Mesenchymal stem cell (in vitro differentiated cells and primary cell): ENCODE measurements around the gene NR2C2.

Experiments used
- DNase-seq: peaks from one replicate; pipeline ENCODE4 v3.0.0-alpha.2; 2013
- H2AFZ ChIP-seq: one replicate; pipeline ENCODE4 v1.6.1; 2013; ENCODE audit warnings: low read depth, mild to moderate bottlenecking, control low read depth, inconsistent platforms, low read length, moderate library complexity
- H2AK5ac ChIP-seq: 2 replicates; pipeline ENCODE4 v1.6.1; 2013; ENCODE audit warnings: low read length, moderate library complexity, mild to moderate bottlenecking, inconsistent platforms; ENCODE audit not compliant: severe bottlenecking
- H2BK120ac ChIP-seq: one replicate; pipeline ENCODE4 v1.6.1; 2013; ENCODE audit warnings: low read depth, mild to moderate bottlenecking, inconsistent platforms, low read length, moderate library complexity
- H2BK12ac ChIP-seq, 2 experiments: one replicate each; pipeline ENCODE4 v1.6.1; 2013; ENCODE audit warnings: inconsistent platforms in 2 of 2, low read length in 2 of 2, mild to moderate bottlenecking in 2 of 2, moderate library complexity in 2 of 2, control low read depth in 1 of 2
- H2BK15ac ChIP-seq: one replicate; pipeline ENCODE4 v1.6.1; 2013; ENCODE audit warnings: mild to moderate bottlenecking, low read depth, inconsistent platforms; ENCODE audit not compliant: poor library complexity, severe bottlenecking
- H2BK5ac ChIP-seq: 2 replicates; pipeline ENCODE4 v1.6.1; 2013; ENCODE audit warnings: low read depth, mild to moderate bottlenecking, low read length, control low read depth, inconsistent platforms; ENCODE audit not compliant: poor library complexity, severe bottlenecking
- H3K14ac ChIP-seq, 2 experiments: one replicate each; pipeline ENCODE4 v1.6.1; 2013; ENCODE audit warnings: inconsistent platforms in 2 of 2, low read length in 2 of 2, control low read depth in 1 of 2, mild to moderate bottlenecking in 1 of 2, moderate library complexity in 1 of 2
- H3K18ac ChIP-seq, 2 experiments: one replicate each; pipeline ENCODE4 v1.6.1; 2013; ENCODE audit warnings: inconsistent platforms in 2 of 2, low read length in 2 of 2, control low read depth in 1 of 2, low read depth in 1 of 2, mild to moderate bottlenecking in 1 of 2
- H3K23ac ChIP-seq, 2 experiments: one replicate each; pipeline ENCODE4 v1.6.1; 2013; ENCODE audit warnings: inconsistent platforms in 2 of 2, low read length in 2 of 2, mild to moderate bottlenecking in 2 of 2, moderate library complexity in 2 of 2, control low read depth in 1 of 2
- H3K27ac ChIP-seq: 2 replicates; pipeline ENCODE4 v1.5.1; 2013; ENCODE audit warnings: mild to moderate bottlenecking, moderate library complexity, low read length, control low read depth, inconsistent platforms; ENCODE audit not compliant: poor library complexity, severe bottlenecking
- H3K27me3 ChIP-seq, 2 experiments: 2 replicates each; pipeline versions ENCODE4 v1.6.1 to v1.7.0; 2013; ENCODE audit warnings: low read length in 2 of 2, mild to moderate bottlenecking in 2 of 2, moderate library complexity in 2 of 2, control low read depth in 1 of 2, inconsistent platforms in 1 of 2; ENCODE audit not compliant: control insufficient read depth in 1 of 2, insufficient read depth in 1 of 2
- H3K36me3 ChIP-seq, 2 experiments: 2 replicates each; pipeline versions ENCODE4 v1.6.1 to v1.7.0; 2013; ENCODE audit warnings: low read length in 2 of 2, control low read depth in 1 of 2, inconsistent platforms in 1 of 2, low read depth in 1 of 2, mild to moderate bottlenecking in 1 of 2; ENCODE audit not compliant: insufficient read depth in 2 of 2, control insufficient read depth in 1 of 2
- H3K4ac ChIP-seq, 2 experiments: one replicate each; pipeline ENCODE4 v1.6.1; 2013; ENCODE audit warnings: inconsistent platforms in 2 of 2, low read length in 2 of 2, mild to moderate bottlenecking in 2 of 2, moderate library complexity in 2 of 2, control low read depth in 1 of 2, low read depth in 1 of 2
- H3K4me1 ChIP-seq: 2 replicates; pipeline ENCODE4 v1.6.1; 2013; ENCODE audit warnings: low read depth, low read length, control low read depth; ENCODE audit not compliant: control insufficient read depth, insufficient read depth
- H3K4me2 ChIP-seq: 2 replicates; pipeline ENCODE4 v1.6.1; 2013; ENCODE audit warnings: low read length, mild to moderate bottlenecking, inconsistent platforms; ENCODE audit not compliant: poor library complexity, severe bottlenecking
- H3K4me3 ChIP-seq, 2 experiments: 2 replicates each; pipeline versions ENCODE4 v1.5.1 to v1.7.0; 2013; ENCODE audit warnings: low read length in 2 of 2, mild to moderate bottlenecking in 2 of 2, control low read depth in 1 of 2, low read depth in 1 of 2; ENCODE audit not compliant: insufficient read depth in 1 of 2
- H3K79me1 ChIP-seq: replicated peaks from 2 replicates; pipeline ENCODE4 v1.6.1; 2013; ENCODE audit warnings: mild to moderate bottlenecking, control low read depth, low read length, inconsistent platforms; ENCODE audit not compliant: poor library complexity, severe bottlenecking
- H3K9ac ChIP-seq: 2 replicates; pipeline ENCODE4 v1.7.0; 2013; ENCODE audit warnings: mild to moderate bottlenecking, low read length, moderate library complexity
- H3K9me3 ChIP-seq: 2 replicates; pipeline ENCODE4 v1.7.0; 2013; ENCODE audit warnings: mild to moderate bottlenecking, low read length; ENCODE audit not compliant: control insufficient read depth
- H4K8ac ChIP-seq: one replicate; pipeline ENCODE4 v1.6.1; 2013; ENCODE audit warnings: inconsistent platforms, mild to moderate bottlenecking, low read length, moderate library complexity
- H4K91ac ChIP-seq: one replicate; pipeline ENCODE4 v1.6.1; 2013; ENCODE audit warnings: mild to moderate bottlenecking, low read length, inconsistent platforms
- WGBS: methylation state at CpG from one replicate; pipeline ENCODE4 v1.1.7; 2013; ENCODE audit warnings: mixed read lengths; 5-methylcytosine and 5-hydroxymethylcytosine counted together

NR2C2 gene

GRCh38 chr3:14913071-14913925 lies 34.1 kb upstream of the NR2C2 start:
- Histone ChIP-seq H2BK12ac (no peak overlapping the region), H4K91ac (no peak overlapping the region), H3K9ac (no peak overlapping the region), H3K36me3 (no peaks in the 10 kb centered on the region), H3K4me3 (no peak overlapping the region), H3K14ac (peak overlapping the region in 1 of 2 experiments; percentile 57), H2AFZ (no peak overlapping the region), H3K79me1 (no peaks in the 10 kb centered on the region), H2BK120ac (no peak overlapping the region), H2BK5ac (no peak overlapping the region), H3K4me2 (peak overlapping the region; percentile 16), H3K27ac (no peak overlapping the region), H2BK15ac (no peak overlapping the region), H4K8ac (no peak overlapping the region), H3K18ac (no peak overlapping the region), H3K23ac (no peak overlapping the region), H3K27me3 (peaks cover 48 to 55% of the 10 kb centered on the region in 2 experiments), H3K4me1 (no peaks in the 10 kb centered on the region), H3K9me3 (no peaks in the 10 kb centered on the region), H3K4ac (no peak overlapping the region), H2AK5ac (no peak overlapping the region)
- no peak for DNase-seq
- WGBS = 71% methylated on average over 9 of the region's 10 CpGs

GRCh38 chr3:14913926-14914778 lies 33.2 kb upstream of the NR2C2 start:
- Histone ChIP-seq H3K9me3 (no peaks in the 10 kb centered on the region), H4K91ac (no peak overlapping the region)
- 89% methylated on average over 14 of the region's 14 CpGs for WGBS

GRCh38 chr3:14914779-14915117 lies 32.6 kb upstream of the NR2C2 start:
- Histone ChIP-seq H3K9me3 (no peaks in the 10 kb centered on the region), H3K14ac (no peak overlapping the region), H3K79me1 (no peaks in the 10 kb centered on the region), H2BK12ac (no peak overlapping the region), H3K4me2 (no peak overlapping the region), H3K4ac (no peak overlapping the region), H3K23ac (no peak overlapping the region), H2AFZ (no peak overlapping the region), H3K4me3 (no peak overlapping the region), H3K36me3 (no peaks in the 10 kb centered on the region), H3K9ac (no peak overlapping the region), H3K27ac (no peak overlapping the region), H4K91ac (no peak overlapping the region), H4K8ac (no peak overlapping the region), H3K18ac (no peak overlapping the region), H3K4me1 (no peaks in the 10 kb centered on the region), H2AK5ac (no peak overlapping the region), H2BK120ac (no peak overlapping the region), H2BK15ac (no peak overlapping the region), H2BK5ac (no peak overlapping the region), H3K27me3 (peaks cover 49 to 55% of the 10 kb centered on the region in 2 experiments)
- WGBS = 80% methylated on average over 5 of the region's 6 CpGs
- no peak for DNase-seq

More at GRCh38 chr3:14913926-14914778, 33.2 kb upstream of the NR2C2 start:
- H3K4me1 ChIP-seq = no peaks in the 10 kb centered on the region
- no peak overlapping the region for H2AK5ac ChIP-seq
- no peak overlapping the region for H3K14ac ChIP-seq
- H2BK12ac ChIP-seq = no peak overlapping the region
- H2BK15ac ChIP-seq = no peak overlapping the region
- H3K36me3 ChIP-seq = no peaks in the 10 kb centered on the region
- H2BK120ac ChIP-seq = no peak overlapping the region
- no peak overlapping the region for H3K27ac ChIP-seq
- peaks cover 49 to 55% of the 10 kb centered on the region in 2 experiments for H3K27me3 ChIP-seq
- H3K4ac ChIP-seq = no peak overlapping the region
- H2BK5ac ChIP-seq = no peak overlapping the region
- no peak overlapping the region for H3K23ac ChIP-seq
- no peak overlapping the region for H3K4me2 ChIP-seq
- no peak overlapping the region for H4K8ac ChIP-seq
- no peak for DNase-seq
- H3K4me3 ChIP-seq = no peak overlapping the region
- H2AFZ ChIP-seq = no peak overlapping the region
- H3K18ac ChIP-seq = no peak overlapping the region
- H3K9ac ChIP-seq = no peak overlapping the region
- no peaks in the 10 kb centered on the region for H3K79me1 ChIP-seq

- Histone ChIP-seq H3K27me3 (peaks cover 49 to 58% of the 10 kb centered on the region in 2 experiments), H3K4me1 (no peaks in the 10 kb centered on the region), H3K9ac (no peak overlapping the region), H2AK5ac (no peak overlapping the region), H3K79me1 (no peaks in the 10 kb centered on the region), H3K27ac (no peak overlapping the region), H2BK12ac (no peak overlapping the region), H4K8ac (no peak overlapping the region), H3K4me2 (no peak overlapping the region), H2BK120ac (no peak overlapping the region), H3K36me3 (no peaks in the 10 kb centered on the region), H3K18ac (no peak overlapping the region), H2BK5ac (no peak overlapping the region), H3K9me3 (no peaks in the 10 kb centered on the region), H3K4ac (no peak overlapping the region), H3K23ac (no peak overlapping the region), H3K4me3 (no peak overlapping the region), H3K14ac (no peak overlapping the region), H2AFZ (no peak overlapping the region), H2BK15ac (no peak overlapping the region), H4K91ac (no peak overlapping the region)
- no peak for DNase-seq
- WGBS = 89% methylated on average over 3 of the region's 3 CpGs
Measured at GRCh38 chr3:14915636-14916222, 31.7 kb upstream of the NR2C2 start.
